SK-N-SH (cell line): ENCODE results near the gene PLA2G6.

ENCODE experiments used
- TEAD4 ChIP-seq: IDR thresholded peaks from 2 replicates; pipeline ENCODE4 v1.4.0; 2012; ENCODE audit warnings: mild to moderate bottlenecking, borderline replicate concordance; ENCODE audit not compliant: insufficient read depth
- TF ChIP-seq, protein P1 (sequence below): IDR thresholded peaks from 2 replicates; pipeline ENCODE4 v1.4.0; 2012; ENCODE audit warnings: low read depth
- TF ChIP-seq, protein P2 (sequence below): IDR thresholded peaks from 2 replicates; pipeline ENCODE4 v1.6.1; 2012; ENCODE audit warnings: mild to moderate bottlenecking, low read depth, low read length, moderate library complexity
- TF ChIP-seq, protein P3 (sequence below): fragments of 150-350 bp; IDR thresholded peaks from 2 replicates; pipeline ENCODE4 v1.6.1; 2017; ENCODE audit warnings: antibody characterized with exemption, low read length, low read depth, borderline replicate concordance

DNA sequence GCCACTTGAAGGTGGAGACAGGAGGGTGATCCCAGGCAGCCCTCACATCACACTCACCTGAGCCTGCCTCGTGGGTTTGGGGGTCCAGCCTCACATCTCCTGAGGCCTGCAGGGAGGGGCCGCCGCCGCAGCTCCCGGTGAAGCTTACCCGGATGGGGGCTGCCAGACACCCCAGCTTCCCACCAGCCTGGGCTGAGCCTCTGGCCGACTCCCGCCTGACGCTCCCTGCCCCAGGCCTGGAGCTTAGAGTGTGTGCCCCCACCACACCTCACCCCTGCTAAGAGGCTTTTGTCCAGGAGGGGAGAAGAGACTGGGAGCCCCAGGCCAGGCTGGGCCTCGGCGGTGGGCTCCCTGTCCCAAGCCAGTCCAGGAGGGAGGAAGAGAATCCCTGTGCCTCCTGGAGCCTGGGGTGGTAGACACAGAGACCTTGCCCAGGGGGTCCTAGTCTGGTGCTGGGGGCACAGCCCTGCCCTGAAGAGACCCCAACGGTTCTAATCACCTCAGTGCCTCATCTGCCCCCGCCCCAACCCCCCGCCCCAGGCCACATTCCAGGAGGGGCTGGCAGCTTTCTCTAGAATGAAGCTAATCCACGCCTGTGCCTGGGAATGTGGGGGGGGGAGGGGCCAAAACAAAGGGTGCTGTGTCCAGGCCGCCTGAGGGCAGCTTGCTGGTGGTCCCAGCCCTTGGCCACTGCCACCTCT lies 97.5 kb downstream of the PLA2G6 start, which contains the start of gene SLC16A8:
- no peak for TF ChIP-seq TEAD4
- TF ChIP-seq, protein P1, sequence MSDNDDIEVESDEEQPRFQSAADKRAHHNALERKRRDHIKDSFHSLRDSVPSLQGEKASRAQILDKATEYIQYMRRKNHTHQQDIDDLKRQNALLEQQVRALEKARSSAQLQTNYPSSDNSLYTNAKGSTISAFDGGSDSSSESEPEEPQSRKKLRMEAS: no peak
- TF ChIP-seq, protein P2, sequence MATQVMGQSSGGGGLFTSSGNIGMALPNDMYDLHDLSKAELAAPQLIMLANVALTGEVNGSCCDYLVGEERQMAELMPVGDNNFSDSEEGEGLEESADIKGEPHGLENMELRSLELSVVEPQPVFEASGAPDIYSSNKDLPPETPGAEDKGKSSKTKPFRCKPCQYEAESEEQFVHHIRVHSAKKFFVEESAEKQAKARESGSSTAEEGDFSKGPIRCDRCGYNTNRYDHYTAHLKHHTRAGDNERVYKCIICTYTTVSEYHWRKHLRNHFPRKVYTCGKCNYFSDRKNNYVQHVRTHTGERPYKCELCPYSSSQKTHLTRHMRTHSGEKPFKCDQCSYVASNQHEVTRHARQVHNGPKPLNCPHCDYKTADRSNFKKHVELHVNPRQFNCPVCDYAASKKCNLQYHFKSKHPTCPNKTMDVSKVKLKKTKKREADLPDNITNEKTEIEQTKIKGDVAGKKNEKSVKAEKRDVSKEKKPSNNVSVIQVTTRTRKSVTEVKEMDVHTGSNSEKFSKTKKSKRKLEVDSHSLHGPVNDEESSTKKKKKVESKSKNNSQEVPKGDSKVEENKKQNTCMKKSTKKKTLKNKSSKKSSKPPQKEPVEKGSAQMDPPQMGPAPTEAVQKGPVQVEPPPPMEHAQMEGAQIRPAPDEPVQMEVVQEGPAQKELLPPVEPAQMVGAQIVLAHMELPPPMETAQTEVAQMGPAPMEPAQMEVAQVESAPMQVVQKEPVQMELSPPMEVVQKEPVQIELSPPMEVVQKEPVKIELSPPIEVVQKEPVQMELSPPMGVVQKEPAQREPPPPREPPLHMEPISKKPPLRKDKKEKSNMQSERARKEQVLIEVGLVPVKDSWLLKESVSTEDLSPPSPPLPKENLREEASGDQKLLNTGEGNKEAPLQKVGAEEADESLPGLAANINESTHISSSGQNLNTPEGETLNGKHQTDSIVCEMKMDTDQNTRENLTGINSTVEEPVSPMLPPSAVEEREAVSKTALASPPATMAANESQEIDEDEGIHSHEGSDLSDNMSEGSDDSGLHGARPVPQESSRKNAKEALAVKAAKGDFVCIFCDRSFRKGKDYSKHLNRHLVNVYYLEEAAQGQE: no peak
- TF ChIP-seq, protein P3, sequence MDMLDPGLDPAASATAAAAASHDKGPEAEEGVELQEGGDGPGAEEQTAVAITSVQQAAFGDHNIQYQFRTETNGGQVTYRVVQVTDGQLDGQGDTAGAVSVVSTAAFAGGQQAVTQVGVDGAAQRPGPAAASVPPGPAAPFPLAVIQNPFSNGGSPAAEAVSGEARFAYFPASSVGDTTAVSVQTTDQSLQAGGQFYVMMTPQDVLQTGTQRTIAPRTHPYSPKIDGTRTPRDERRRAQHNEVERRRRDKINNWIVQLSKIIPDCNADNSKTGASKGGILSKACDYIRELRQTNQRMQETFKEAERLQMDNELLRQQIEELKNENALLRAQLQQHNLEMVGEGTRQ: no peak
